ENCODE results near the gene ARL4C.

ARL4C gene

GRCh38 chr2:234492717-234493485 is 4.0 kb downstream of the ARL4C start:
- Histone ChIP-seq H3K4me1 (ENCODE audit: control insufficient read depth, insufficient read depth, low read length) (peaks cover 12% of the 10 kb centered on the region), H3K4me3 (ENCODE audit: low read depth, low read length) (no peak overlapping the region), H3K27ac (ENCODE audit: extremely low read depth, low read depth, low read length) (no peak overlapping the region), H3K36me3 (ENCODE audit: control insufficient read depth in 2 of 2, insufficient read depth in 1 of 2, low read length in 2 of 2) (no peaks in the 10 kb centered on the region), H3K9me3 (ENCODE audit: control insufficient read depth, insufficient read depth, low read depth, low read length) (no peaks in the 10 kb centered on the region)
- TF ChIP-seq TCF7L2 (IDR thresholded peaks at IDR 0.05; ENCODE audit: borderline replicate concordance, low read depth, low read length) (no peak), GLI4 (tag by site-specific recombination; IDR thresholded peaks at IDR 0.05) (no peak), IKZF3 (tag by site-specific recombination; IDR thresholded peaks at IDR 0.05) (no peak), SP3 (tag by site-specific recombination; IDR thresholded peaks at IDR 0.05) (no peak), ZNF133 (tag by site-specific recombination; IDR thresholded peaks at IDR 0.05) (no peak), ZNF660 (tag by site-specific recombination; IDR thresholded peaks at IDR 0.05) (no peak), OVOL3 (tag by site-specific recombination; IDR thresholded peaks at IDR 0.05) (no peak), ZNF426 (tag by site-specific recombination; IDR thresholded peaks at IDR 0.05) (no peak), ZNF837 (tag by site-specific recombination; IDR thresholded peaks at IDR 0.05) (no peak), KLF9 (tag by site-specific recombination; IDR thresholded peaks at IDR 0.05; ENCODE audit: low read depth) (no peak)
- ChIA-PET CTCF (interaction anchor here (0.6 to 0.7 kb wide), 3 partner anchors 65 to 235 kb away, joined by 3 to 4 read pairs (median 3); no protein-coding TSS in a partner anchor), POLR2A (no interaction called here)

GRCh38 chr2:234491897-234492296 is 5.0 kb downstream of the ARL4C start:
- Histone ChIP-seq H3K36me3 (ENCODE audit: control insufficient read depth in 2 of 2, insufficient read depth in 1 of 2, low read length in 2 of 2) (no peaks in the 10 kb centered on the region), H3K27ac (ENCODE audit: extremely low read depth, low read depth, low read length) (no peak overlapping the region), H3K4me1 (ENCODE audit: control insufficient read depth, insufficient read depth, low read length) (peaks cover 12% of the 10 kb centered on the region), H3K4me3 (ENCODE audit: low read depth, low read length) (no peak overlapping the region), H3K9me3 (ENCODE audit: control insufficient read depth, insufficient read depth, low read depth, low read length) (no peaks in the 10 kb centered on the region)
- no peak for TF ChIP-seq ZNF645 (tag by site-specific recombination; IDR thresholded peaks at IDR 0.05)
- TF ChIP-seq ZNF629 (tag by site-specific recombination; IDR thresholded peaks at IDR 0.05): no peak
- no peak for TF ChIP-seq BCL11A (tag by site-specific recombination; IDR thresholded peaks at IDR 0.05; ENCODE audit: low read depth)
- no peak for TF ChIP-seq ZNF341 (tag by site-specific recombination; IDR thresholded peaks at IDR 0.05; ENCODE audit: low read depth)
- ChIA-PET CTCF (interaction anchor here (0.6 kb wide), 1 partner anchor 64 kb away, joined by 3 read pairs; no protein-coding TSS in a partner anchor), POLR2A (no interaction called here)

GRCh38 chr2:234491281-234491680 is 5.6 kb downstream of the ARL4C start:
- Histone ChIP-seq H3K9me3 (ENCODE audit: control insufficient read depth, insufficient read depth, low read depth, low read length) (no peaks in the 10 kb centered on the region), H3K4me3 (ENCODE audit: low read depth, low read length) (no peak overlapping the region), H3K4me1 (ENCODE audit: control insufficient read depth, insufficient read depth, low read length) (peaks cover 12% of the 10 kb centered on the region), H3K36me3 (ENCODE audit: control insufficient read depth in 2 of 2, insufficient read depth in 1 of 2, low read length in 2 of 2) (peaks cover 0 to 2% of the 10 kb centered on the region in 2 experiments; a peak in 1 of 3 replicates), H3K27ac (ENCODE audit: extremely low read depth, low read depth, low read length) (no peak overlapping the region)
- POLR2A ChIA-PET: no interaction called here
- CTCF ChIA-PET: interaction anchor here (0.5 kb wide), 1 partner anchor 199 kb away, joined by 4 read pairs; no protein-coding TSS in a partner anchor
- TF ChIP-seq ZNF175 (tag by site-specific recombination; IDR thresholded peaks at IDR 0.05) (no peak), ZNF19 (tag by site-specific recombination; IDR thresholded peaks at IDR 0.05; ENCODE audit: low read depth) (no peak), RBAK (tag by site-specific recombination; IDR thresholded peaks at IDR 0.05) (no peak), HOXD13 (CRISPR knock-in tag; IDR thresholded peaks at IDR 0.05; ENCODE audit: borderline replicate concordance) (no peak), ZNF664 (tag by site-specific recombination; IDR thresholded peaks at IDR 0.05) (no peak), ZNF544 (tag by site-specific recombination; IDR thresholded peaks at IDR 0.05) (no peak), PATZ1 (tag by site-specific recombination; IDR thresholded peaks at IDR 0.05) (no peak), ZNF677 (tag by site-specific recombination; IDR thresholded peaks at IDR 0.05) (no peak), HIC1 (tag by site-specific recombination; IDR thresholded peaks at IDR 0.05) (no peak), ZBTB11 (tag by site-specific recombination; conservative IDR thresholded peaks at IDR 0.05; ENCODE audit: low read depth) (no peak)
